ENCODE results near the gene IL17C.

IL17C gene

DNA sequence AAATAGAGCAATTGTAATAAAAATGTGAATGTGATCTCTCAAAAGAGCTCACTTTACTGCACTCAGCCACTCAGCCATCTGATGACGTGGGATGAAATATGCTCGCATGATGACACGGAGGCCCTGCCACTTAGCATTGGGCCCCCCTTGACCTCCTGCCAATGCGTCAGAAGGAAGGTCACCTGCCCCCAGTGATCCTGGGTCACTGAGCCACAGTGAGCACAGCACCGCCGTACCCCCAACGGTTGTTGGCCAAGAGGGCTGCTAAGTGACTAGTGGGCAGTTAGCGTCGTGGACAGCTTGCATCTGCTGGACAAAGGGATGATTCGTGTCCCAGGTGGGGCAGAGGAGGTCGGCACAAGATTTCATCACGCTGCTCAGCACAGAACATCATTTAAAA is 45.3 kb upstream of the IL17C start:
- Histone ChIP-seq H3K9ac (no peak overlapping the region), H3K27ac (no peak overlapping the region)
- no peak for TF ChIP-seq CTCF (IDR thresholded peaks at IDR 0.05)

GRCh38 chr16:88593489-88593888 is 44.9 kb upstream of the IL17C start:
- no peaks in the 10 kb centered on the region for H3K36me3 ChIP-seq (ENCODE audit: control insufficient read depth, insufficient read depth, low read length)
- H3K4me3 ChIP-seq (ENCODE audit: low read depth, low read length): no peak overlapping the region
- H3K27me3 ChIP-seq (ENCODE audit: control insufficient read depth, insufficient read depth, low read length): no peaks in the 10 kb centered on the region
- no peak overlapping the region for H2AFZ ChIP-seq
- H3K4me2 ChIP-seq (ENCODE audit: low read length): no peak overlapping the region
- no peaks in the 10 kb centered on the region for H3K4me1 ChIP-seq
- no peak overlapping the region for H3K27ac ChIP-seq
- peaks cover 24% of the 10 kb centered on the region for H3K79me2 ChIP-seq
- H3K9me3 ChIP-seq (ENCODE audit: control insufficient read depth, low read length): no peaks in the 10 kb centered on the region
- TF ChIP-seq CTCF (IDR thresholded peaks at IDR 0.05): no peak
- no peak overlapping the region for H3K9ac ChIP-seq

More for the DNA sequence above, 45.3 kb upstream of the IL17C start:
- H3K27me3 ChIP-seq (ENCODE audit: control insufficient read depth, insufficient read depth, low read length): no peaks in the 10 kb centered on the region
- no peak overlapping the region for H3K4me3 ChIP-seq (ENCODE audit: low read depth, low read length)
- H2AFZ ChIP-seq: no peak overlapping the region
- no peak overlapping the region for H3K4me2 ChIP-seq (ENCODE audit: low read length)
- no peaks in the 10 kb centered on the region for H3K9me3 ChIP-seq (ENCODE audit: control insufficient read depth, low read length)
- no peaks in the 10 kb centered on the region for H3K4me1 ChIP-seq
- no peaks in the 10 kb centered on the region for H3K36me3 ChIP-seq (ENCODE audit: control insufficient read depth, insufficient read depth, low read length)
- peaks cover 22% of the 10 kb centered on the region for H3K79me2 ChIP-seq

DNA sequence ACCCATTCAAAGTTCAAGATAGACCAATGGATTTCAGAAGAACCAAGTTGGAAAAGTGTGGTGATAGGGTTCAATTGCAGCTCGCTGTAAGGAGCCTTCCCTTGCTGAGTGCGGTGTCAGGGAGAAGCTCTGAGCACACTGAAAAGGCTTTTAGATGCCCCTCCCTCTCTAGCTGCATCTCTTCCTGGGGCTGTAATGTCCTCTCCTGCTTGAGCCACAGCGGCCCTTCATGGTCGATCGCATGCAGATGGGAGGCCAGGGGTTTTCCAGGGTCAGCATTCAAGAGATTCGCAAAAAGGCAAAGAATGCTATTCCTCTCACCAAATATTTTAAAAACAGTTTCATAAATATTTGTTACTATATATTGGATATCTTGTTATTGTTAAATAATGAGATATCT is 44.5 kb upstream of the IL17C start:
- no peak overlapping the region for H3K4me3 ChIP-seq (ENCODE audit: low read depth, low read length)

GRCh38 chr16:88595101-88595500 is 43.3 kb upstream of the IL17C start:
- H2AFZ ChIP-seq: no peak overlapping the region
- H3K27ac ChIP-seq: no peak overlapping the region
- no peaks in the 10 kb centered on the region for H3K9me3 ChIP-seq (ENCODE audit: control insufficient read depth, low read length)
- no peak overlapping the region for H3K9ac ChIP-seq
- no peak overlapping the region for H3K4me3 ChIP-seq (ENCODE audit: low read depth, low read length)
- no peaks in the 10 kb centered on the region for H3K4me1 ChIP-seq
- H3K36me3 ChIP-seq (ENCODE audit: control insufficient read depth, insufficient read depth, low read length): no peaks in the 10 kb centered on the region
- no peak for TF ChIP-seq CTCF (IDR thresholded peaks at IDR 0.05)
- H3K79me2 ChIP-seq: peaks cover 29% of the 10 kb centered on the region
- H3K4me2 ChIP-seq (ENCODE audit: low read length): no peak overlapping the region
- H3K27me3 ChIP-seq (ENCODE audit: control insufficient read depth, insufficient read depth, low read length): no peaks in the 10 kb centered on the region

More for the DNA sequence above, 44.5 kb upstream of the IL17C start:
- no peak overlapping the region for H2AFZ ChIP-seq
- no peaks in the 10 kb centered on the region for H3K36me3 ChIP-seq (ENCODE audit: control insufficient read depth, insufficient read depth, low read length)
- no peaks in the 10 kb centered on the region for H3K4me1 ChIP-seq
- no peak overlapping the region for H3K27ac ChIP-seq
- H3K4me2 ChIP-seq (ENCODE audit: low read length): no peak overlapping the region
- H3K9ac ChIP-seq: no peak overlapping the region
- no peak for TF ChIP-seq CTCF (IDR thresholded peaks at IDR 0.05)
- peaks cover 24% of the 10 kb centered on the region for H3K79me2 ChIP-seq
- H3K27me3 ChIP-seq (ENCODE audit: control insufficient read depth, insufficient read depth, low read length): no peaks in the 10 kb centered on the region
- H3K9me3 ChIP-seq (ENCODE audit: control insufficient read depth, low read length): no peaks in the 10 kb centered on the region

- Histone ChIP-seq H3K36me3 (ENCODE audit: control insufficient read depth, insufficient read depth, low read length) (no peaks in the 10 kb centered on the region), H3K4me3 (ENCODE audit: low read depth, low read length) (no peak overlapping the region), H3K9ac (no peak overlapping the region), H3K27me3 (ENCODE audit: control insufficient read depth, insufficient read depth, low read length) (no peaks in the 10 kb centered on the region), H3K4me1 (no peaks in the 10 kb centered on the region), H3K27ac (no peak overlapping the region), H3K9me3 (ENCODE audit: control insufficient read depth, low read length) (no peaks in the 10 kb centered on the region), H3K79me2 (peaks cover 36% of the 10 kb centered on the region), H3K4me2 (ENCODE audit: low read length) (no peak overlapping the region), H2AFZ (no peak overlapping the region)
- TF ChIP-seq CTCF (IDR thresholded peaks at IDR 0.05): no peak
Observed at GRCh38 chr16:88595921-88596320, 42.5 kb upstream of the IL17C start.

All from parathyroid adenoma (tissue), 2 donors.